ENCODE data around the gene KCTD8.
"Not testable (repeated sequence)": the region's sequence is repeated elsewhere in the genome, so short reads cannot be mapped to it uniquely, and the experiment has no call there.

The KCTD8 gene

DNA sequence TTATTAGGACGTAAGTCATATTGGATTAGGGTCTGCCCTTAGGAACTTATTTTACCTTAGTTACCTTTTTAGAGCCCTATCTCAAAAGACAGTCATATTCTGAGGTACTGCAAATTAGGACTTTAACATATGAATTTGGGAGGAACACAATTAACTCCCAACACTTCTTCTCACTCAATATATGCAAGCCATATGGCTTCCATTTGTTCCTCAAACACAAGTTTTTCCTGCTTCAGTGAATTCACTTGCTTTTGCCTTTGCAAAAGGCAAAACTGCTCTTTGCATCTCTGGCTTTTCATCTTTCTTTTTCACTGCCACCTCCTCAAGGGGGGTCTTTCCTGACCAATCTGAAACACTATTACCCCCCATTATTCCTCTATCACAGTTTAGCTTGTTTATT, 220.3 kb downstream of the KCTD8 start:
- DNase-seq (ENCODE audit: low read depth): no peak
- TF ChIP-seq, protein P1, sequence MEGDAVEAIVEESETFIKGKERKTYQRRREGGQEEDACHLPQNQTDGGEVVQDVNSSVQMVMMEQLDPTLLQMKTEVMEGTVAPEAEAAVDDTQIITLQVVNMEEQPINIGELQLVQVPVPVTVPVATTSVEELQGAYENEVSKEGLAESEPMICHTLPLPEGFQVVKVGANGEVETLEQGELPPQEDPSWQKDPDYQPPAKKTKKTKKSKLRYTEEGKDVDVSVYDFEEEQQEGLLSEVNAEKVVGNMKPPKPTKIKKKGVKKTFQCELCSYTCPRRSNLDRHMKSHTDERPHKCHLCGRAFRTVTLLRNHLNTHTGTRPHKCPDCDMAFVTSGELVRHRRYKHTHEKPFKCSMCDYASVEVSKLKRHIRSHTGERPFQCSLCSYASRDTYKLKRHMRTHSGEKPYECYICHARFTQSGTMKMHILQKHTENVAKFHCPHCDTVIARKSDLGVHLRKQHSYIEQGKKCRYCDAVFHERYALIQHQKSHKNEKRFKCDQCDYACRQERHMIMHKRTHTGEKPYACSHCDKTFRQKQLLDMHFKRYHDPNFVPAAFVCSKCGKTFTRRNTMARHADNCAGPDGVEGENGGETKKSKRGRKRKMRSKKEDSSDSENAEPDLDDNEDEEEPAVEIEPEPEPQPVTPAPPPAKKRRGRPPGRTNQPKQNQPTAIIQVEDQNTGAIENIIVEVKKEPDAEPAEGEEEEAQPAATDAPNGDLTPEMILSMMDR (IDR thresholded peaks at IDR 0.05; ENCODE audit: insufficient read depth, low read depth, low read length, missing control alignments): no peak
- H3K4me3 ChIP-seq (ENCODE audit: low read depth, low read length): no peak overlapping the region

DNA sequence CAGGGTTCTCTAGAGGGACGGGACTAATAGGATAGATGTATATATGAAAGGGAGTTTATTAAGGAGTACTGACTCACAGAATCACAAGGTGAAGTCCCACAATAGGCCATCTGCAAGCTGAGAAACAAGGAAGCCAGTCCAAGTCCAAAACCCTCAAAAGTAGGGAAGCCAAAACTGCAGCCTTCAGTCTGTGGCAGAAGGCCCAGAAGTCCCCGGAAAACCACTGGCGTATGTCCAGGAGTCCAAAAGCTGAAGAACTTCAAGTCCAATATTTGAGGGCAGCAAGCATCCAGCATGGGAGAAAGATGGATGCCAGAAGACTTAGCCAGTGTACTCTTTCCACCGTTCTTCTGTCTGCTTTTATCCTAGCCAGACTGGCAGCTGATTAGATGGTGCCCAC, 227.2 kb downstream of the KCTD8 start:
- H3K4me3 ChIP-seq (ENCODE audit: low read depth, low read length): no peak overlapping the region
- DNase-seq (ENCODE audit: low read depth): no peak
- TF ChIP-seq, protein P1 (IDR thresholded peaks at IDR 0.05; ENCODE audit: insufficient read depth, low read depth, low read length, missing control alignments): no peak

DNA sequence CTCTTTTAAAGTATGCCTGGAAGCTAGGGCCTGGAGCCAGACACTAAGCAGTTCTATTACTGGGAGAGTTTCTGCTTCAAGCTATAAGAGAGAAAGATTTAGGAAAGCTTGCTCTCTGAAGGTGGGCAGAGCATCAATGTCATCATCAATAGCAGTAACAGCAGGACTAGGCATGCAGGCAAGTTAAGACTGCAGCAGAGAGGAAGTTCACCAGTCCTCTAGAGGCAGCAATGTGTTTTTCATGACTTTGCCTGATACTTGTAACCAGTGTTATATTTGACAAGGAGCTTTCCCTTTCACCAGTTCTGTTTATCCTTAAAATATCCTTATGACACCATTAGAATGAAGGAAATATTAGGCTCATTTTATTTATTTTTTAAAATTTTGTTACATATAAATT, 237.9 kb downstream of the KCTD8 start:
- DNase-seq (ENCODE audit: low read depth): no peak
- TF ChIP-seq, protein P1 (IDR thresholded peaks at IDR 0.05; ENCODE audit: insufficient read depth, low read depth, low read length, missing control alignments): no peak
- no peak overlapping the region for H3K4me3 ChIP-seq (ENCODE audit: low read depth, low read length)

DNA sequence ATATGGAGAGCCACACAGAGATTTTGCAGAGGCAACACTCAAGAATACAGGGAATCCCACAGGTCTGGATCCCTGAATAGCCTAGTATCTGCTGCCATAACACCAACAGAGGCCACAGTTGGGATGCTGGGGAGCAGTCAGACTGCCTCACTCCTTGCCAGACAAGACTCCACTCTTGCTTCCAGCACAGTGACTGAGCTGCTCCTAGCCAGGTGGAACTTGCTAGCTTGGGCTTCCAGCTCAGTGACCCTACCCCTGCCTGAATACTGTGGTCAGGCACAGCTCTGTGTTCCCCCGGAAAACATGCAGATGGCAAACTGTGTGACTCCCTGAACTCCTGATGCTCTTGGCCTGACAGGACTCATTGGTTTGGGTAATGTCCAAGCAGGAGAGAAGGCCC, 251.8 kb downstream of the KCTD8 start:
- DNase-seq (ENCODE audit: low read depth): no peak
- H3K4me3 ChIP-seq (ENCODE audit: low read depth, low read length): no peak overlapping the region
- TF ChIP-seq, protein P1 (IDR thresholded peaks at IDR 0.05; ENCODE audit: insufficient read depth, low read depth, low read length, missing control alignments): no peak

DNA sequence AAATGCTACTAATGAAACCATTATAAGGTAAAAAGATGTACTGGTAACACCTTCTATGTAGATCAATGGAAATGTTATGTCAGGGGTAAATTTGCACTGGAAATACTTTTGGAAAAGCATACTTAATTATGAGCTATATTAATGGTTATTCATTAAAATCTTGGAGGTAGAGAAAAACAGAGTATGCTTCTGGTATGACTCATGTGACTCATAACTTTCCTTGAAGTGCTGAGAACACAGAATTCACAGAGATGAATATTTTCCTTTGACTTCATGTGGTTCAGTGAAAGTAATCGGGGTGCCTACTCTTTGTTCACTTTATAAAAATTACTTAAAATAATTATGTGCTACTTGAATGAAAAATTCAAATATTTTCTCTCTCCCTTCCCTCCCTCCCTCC, 254.2 kb downstream of the KCTD8 start:
- DNase-seq (ENCODE audit: low read depth): no peak
- no peak overlapping the region for H3K4me3 ChIP-seq (ENCODE audit: low read depth, low read length)
- TF ChIP-seq, protein P1 (IDR thresholded peaks at IDR 0.05; ENCODE audit: insufficient read depth, low read depth, low read length, missing control alignments): no peak

DNA sequence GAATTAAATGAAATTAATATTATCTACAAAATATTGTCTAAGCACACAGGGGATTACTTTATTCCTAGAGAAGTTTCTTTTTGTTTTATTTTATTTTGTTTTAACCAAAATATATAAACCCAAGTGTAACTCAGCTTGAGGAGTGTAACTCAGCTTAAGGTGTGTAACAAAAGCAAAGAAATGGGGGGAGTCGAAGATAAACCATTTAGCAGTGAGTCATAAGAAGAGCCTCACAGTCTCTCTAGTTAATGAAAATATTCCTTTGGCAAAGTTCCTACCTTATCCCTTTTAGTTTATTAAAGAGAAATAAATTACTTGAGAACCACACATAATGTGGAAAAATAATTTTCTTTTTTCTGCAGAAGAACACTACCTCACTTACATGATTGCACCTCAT, 261.8 kb downstream of the KCTD8 start:
- no peak overlapping the region for H3K4me3 ChIP-seq (ENCODE audit: low read depth, low read length)
- DNase-seq (ENCODE audit: low read depth): no peak
- TF ChIP-seq, protein P1 (IDR thresholded peaks at IDR 0.05; ENCODE audit: insufficient read depth, low read depth, low read length, missing control alignments): no peak

DNA sequence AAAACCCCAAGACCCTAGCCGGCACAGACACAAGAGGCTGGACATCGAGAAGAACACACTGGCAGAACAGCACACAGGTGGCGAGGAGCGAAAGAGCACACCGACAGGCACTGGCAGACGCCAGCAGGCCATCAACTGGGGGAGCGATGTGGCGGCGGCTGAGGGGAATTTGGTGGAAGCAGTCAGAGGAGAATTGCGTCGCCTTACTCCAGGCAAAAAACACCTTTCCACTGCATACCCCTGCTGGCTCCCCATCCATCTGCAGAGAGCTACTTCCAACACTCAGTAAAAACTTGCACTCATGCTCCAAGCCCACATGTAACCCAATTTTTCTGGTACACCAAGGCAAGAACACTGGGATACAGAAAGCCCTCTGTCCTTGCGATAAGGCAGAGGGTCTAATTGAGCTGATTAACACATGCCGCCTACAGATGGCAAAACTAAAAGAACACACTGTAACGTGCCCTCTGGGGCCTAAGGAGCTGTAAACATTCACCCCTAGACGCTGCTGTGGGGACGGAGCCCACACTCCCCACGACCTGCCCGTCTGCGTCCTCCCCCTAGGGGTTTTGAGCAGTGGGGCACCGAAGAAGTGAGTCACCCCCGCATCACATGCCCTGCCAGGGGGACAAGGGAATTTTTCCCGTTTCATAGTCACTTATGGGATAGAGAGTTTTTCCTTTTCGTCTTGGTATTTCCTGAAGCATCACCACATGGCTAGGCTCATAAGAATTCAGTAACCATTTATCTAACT, 262.3 kb downstream of the KCTD8 start:
- TF ChIP-seq, protein P1 (IDR thresholded peaks at IDR 0.05; ENCODE audit: insufficient read depth, low read depth, low read length, missing control alignments): no peak
- no peak for DNase-seq (ENCODE audit: low read depth)
- no peak overlapping the region for H3K4me3 ChIP-seq (ENCODE audit: low read depth, low read length)

DNA sequence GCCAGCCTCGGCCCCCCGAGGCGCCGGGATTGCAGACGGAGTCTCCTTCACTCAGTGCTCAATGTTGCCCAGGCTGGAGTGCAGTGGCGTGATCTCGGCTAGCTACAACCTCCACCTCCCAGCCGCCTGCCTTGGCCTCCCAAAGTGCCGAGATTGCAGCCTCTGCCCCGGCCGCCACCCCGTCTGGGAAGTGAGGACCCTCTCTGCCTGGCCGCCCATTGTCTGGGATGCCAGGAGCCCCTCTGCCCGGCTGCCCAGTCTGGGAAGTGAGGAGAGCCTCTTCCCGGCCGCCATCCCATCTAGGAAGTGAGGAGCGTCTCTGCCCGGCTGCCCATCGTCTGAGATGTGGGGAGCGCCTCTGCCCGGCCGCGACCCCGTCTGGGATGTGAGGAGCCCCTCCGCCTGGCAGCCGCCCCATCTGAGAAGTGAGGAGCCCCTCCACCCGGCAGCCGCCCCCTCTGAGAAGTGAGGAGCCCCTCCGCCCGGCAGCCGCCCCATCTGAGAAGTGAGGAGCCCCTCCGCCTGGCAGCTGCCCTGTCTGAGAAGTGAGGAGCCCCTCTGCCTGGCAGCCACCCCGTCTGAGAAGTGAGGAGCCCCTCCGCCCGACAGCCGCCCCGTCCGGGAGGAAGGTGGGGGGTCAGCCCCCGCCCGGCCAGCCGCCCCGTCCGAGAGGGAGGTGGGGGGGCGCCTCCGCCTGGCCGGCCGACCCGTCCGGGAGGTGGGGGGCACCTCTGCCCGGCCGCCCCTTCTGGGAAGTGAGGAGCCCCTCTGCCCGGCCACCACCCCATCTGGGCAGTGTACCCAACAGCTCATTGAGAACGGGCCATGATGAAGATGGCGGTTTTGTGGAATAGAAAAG, 266.9 kb downstream of the KCTD8 start:
- DNase-seq (ENCODE audit: low read depth); H3K4me3 ChIP-seq (ENCODE audit: low read depth, low read length): not testable (repeated sequence)

DNA sequence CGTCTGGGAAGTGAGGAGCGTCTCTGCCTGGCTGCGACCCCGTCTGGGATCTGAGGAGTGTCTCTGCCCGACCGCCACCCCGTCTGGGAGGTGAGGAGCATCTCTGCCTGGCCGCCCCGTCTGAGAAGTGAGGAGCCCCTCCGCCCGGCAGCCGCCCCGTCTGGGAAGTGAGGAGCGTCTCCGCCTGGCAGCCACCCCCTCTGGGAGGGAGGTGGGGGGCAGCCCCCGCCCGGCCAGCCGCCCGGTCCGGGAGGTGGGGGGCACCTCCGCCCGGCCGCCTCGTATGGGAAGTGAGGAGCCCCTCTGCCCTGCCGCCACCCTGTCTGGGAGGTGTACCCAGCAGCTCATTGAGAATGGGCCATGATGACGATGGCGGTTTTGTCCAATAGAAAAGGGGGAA, 280.8 kb downstream of the KCTD8 start:
- H3K4me3 ChIP-seq (ENCODE audit: low read depth, low read length); DNase-seq (ENCODE audit: low read depth): not testable (repeated sequence)

Measured in GM12865 (cell line).